HepG2 (cell line): Measurements from ENCODE around the gene USP32. TPM values are rescaled to one million over a fixed set of nuclear protein-coding genes. Genes with fewer than 3 reads are reported as not detected.

ENCODE experiments used
- AFF4 ChIP-seq: sonication (generic); formaldehyde crosslinking; IDR thresholded peaks from 2 replicates; pipeline ENCODE4 v1.4.0; 2020; ENCODE audit warnings: missing genetic modification reagents
- CBX5 ChIP-seq: sonication (generic); formaldehyde crosslinking; IDR thresholded peaks from 2 replicates; pipeline ENCODE4 v1.4.0; 2020; ENCODE audit warnings: missing genetic modification reagents, borderline replicate concordance
- DMAP1 ChIP-seq: IDR thresholded peaks from 2 replicates; pipeline ENCODE4 v1.6.1; 2016
- ZFYVE20 ChIP-seq: sonication (generic); formaldehyde crosslinking; IDR thresholded peaks from 2 replicates; pipeline ENCODE4 v1.8.0; 2023; ENCODE audit warnings: low read depth, mild to moderate bottlenecking, moderate library complexity, missing genetic modification reagents, borderline replicate concordance
- ZNF407 ChIP-seq: sonication (generic); formaldehyde crosslinking; IDR thresholded peaks from one replicate; pipeline ENCODE4 v1.5.1; 2020; ENCODE audit warnings: mild to moderate bottlenecking, missing genetic modification reagents; ENCODE audit errors: not compliant biosample characterization
- ZSCAN9 ChIP-seq: IDR thresholded peaks from 2 replicates; pipeline ENCODE4 v1.6.1; 2016; ENCODE audit warnings: borderline replicate concordance
- polyA plus RNA-seq, 8 experiments: library from polyadenylated mRNA; depleted of rRNA in 3 of 8; stranded (reverse) in 7 of 8; unstranded in 1 of 8; fragments of >200 nt; fragmentation: Illumina TruSeq in 4 of 8; extraction: Trizol in 4 of 8; gene quantifications; 2 replicates each; pipeline versions ENCODE4 v1.2.1 to v1.2.3, GENCODE V29; 2011 to 2016; ENCODE audit warnings: low read depth in 4 of 8, missing spikeins in 1 of 8, mixed read lengths in 1 of 8; ENCODE audit not compliant: insufficient read depth in 1 of 8
- total RNA-seq, 5 experiments: library from RNA; depleted of rRNA; stranded (reverse); fragments of >200 nt; fragmentation: Illumina TruSeq; extraction: Trizol; gene quantifications; 2 replicates each; pipeline ENCODE4 v1.2.3, GENCODE V29; 2016; ENCODE audit warnings: low read depth in 1 of 5
- TF ChIP-seq, protein P1 (sequence below): sonication (generic); formaldehyde crosslinking; IDR thresholded peaks from 2 replicates; pipeline ENCODE4 v1.4.0; 2020; ENCODE audit warnings: mild to moderate bottlenecking, missing genetic modification reagents, borderline replicate concordance
- TF ChIP-seq, protein P2 (sequence below): sonication (generic); formaldehyde crosslinking; IDR thresholded peaks from 2 replicates; pipeline ENCODE4 v1.5.0; 2020; ENCODE audit warnings: mild to moderate bottlenecking, missing genetic modification reagents

USP32 gene
- total and polyA plus RNA-seq, 2 of the 13 experiments (the other 11 are each of a cell fraction or from before 2014, with no cell fraction given) = 24.9 to 39.9 TPM

GRCh38 chr17:60355663-60356594, 36.0 kb downstream of the USP32 start (continued):
- TF ChIP-seq, protein P1, sequence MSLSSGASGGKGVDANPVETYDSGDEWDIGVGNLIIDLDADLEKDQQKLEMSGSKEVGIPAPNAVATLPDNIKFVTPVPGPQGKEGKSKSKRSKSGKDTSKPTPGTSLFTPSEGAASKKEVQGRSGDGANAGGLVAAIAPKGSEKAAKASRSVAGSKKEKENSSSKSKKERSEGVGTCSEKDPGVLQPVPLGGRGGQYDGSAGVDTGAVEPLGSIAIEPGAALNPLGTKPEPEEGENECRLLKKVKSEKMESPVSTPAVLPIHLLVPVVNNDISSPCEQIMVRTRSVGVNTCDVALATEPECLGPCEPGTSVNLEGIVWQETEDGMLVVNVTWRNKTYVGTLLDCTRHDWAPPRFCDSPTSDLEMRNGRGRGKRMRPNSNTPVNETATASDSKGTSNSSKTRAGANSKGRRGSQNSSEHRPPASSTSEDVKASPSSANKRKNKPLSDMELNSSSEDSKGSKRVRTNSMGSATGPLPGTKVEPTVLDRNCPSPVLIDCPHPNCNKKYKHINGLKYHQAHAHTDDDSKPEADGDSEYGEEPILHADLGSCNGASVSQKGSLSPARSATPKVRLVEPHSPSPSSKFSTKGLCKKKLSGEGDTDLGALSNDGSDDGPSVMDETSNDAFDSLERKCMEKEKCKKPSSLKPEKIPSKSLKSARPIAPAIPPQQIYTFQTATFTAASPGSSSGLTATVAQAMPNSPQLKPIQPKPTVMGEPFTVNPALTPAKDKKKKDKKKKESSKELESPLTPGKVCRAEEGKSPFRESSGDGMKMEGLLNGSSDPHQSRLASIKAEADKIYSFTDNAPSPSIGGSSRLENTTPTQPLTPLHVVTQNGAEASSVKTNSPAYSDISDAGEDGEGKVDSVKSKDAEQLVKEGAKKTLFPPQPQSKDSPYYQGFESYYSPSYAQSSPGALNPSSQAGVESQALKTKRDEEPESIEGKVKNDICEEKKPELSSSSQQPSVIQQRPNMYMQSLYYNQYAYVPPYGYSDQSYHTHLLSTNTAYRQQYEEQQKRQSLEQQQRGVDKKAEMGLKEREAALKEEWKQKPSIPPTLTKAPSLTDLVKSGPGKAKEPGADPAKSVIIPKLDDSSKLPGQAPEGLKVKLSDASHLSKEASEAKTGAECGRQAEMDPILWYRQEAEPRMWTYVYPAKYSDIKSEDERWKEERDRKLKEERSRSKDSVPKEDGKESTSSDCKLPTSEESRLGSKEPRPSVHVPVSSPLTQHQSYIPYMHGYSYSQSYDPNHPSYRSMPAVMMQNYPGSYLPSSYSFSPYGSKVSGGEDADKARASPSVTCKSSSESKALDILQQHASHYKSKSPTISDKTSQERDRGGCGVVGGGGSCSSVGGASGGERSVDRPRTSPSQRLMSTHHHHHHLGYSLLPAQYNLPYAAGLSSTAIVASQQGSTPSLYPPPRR = peak; percentile 55; the same call in 1 of the 2 replicates
- TF ChIP-seq ZNF407 (CRISPR knock-in tag) = no peak
- no peak for TF ChIP-seq ZFYVE20
- TF ChIP-seq DMAP1 (CRISPR knock-in tag) = no peak; the same call in 1 of the 2 replicates
- TF ChIP-seq, protein P2, sequence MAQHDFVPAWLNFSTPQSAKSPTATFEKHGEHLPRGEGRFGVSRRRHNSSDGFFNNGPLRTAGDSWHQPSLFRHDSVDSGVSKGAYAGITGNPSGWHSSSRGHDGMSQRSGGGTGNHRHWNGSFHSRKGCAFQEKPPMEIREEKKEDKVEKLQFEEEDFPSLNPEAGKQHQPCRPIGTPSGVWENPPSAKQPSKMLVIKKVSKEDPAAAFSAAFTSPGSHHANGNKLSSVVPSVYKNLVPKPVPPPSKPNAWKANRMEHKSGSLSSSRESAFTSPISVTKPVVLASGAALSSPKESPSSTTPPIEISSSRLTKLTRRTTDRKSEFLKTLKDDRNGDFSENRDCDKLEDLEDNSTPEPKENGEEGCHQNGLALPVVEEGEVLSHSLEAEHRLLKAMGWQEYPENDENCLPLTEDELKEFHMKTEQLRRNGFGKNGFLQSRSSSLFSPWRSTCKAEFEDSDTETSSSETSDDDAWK (CRISPR knock-in tag) = no peak
- TF ChIP-seq ZSCAN9 (CRISPR knock-in tag) = no peak
- 0 out of 2 replicates have a peak, but pooled peaks have one; percentile 16 for TF ChIP-seq CBX5 (CRISPR knock-in tag)
- TF ChIP-seq AFF4 (CRISPR knock-in tag) = no peak
